COLO829 (cell line): ENCODE measurements around the gene SCN8A.

Experiments used
- DNase-seq: peaks from one replicate; pipeline ENCODE4 v3.0.0; 2012; ENCODE audit warnings: low spot score

Gene SCN8A

DNA sequence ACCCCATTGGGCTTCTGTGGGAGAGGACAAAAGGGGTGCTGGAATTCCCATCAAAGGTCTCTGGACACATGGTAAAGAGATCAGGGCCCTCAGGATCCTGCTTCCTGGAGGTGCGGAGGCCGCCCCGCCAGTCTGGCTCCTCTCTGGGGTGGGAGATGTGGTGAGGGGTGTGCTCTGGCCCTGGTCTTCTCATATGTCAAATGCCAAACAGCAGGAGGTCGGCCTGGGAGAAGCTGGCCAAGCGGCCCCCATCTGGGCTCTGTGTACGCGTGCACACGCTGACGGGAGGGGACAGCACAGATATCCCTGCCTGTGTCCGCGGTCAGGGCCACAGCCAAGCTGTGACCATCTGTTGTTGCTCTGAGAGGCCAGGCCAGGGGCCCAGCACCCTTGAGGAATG lies 243.4 kb downstream of the SCN8A start:
- no peak for DNase-seq

DNA sequence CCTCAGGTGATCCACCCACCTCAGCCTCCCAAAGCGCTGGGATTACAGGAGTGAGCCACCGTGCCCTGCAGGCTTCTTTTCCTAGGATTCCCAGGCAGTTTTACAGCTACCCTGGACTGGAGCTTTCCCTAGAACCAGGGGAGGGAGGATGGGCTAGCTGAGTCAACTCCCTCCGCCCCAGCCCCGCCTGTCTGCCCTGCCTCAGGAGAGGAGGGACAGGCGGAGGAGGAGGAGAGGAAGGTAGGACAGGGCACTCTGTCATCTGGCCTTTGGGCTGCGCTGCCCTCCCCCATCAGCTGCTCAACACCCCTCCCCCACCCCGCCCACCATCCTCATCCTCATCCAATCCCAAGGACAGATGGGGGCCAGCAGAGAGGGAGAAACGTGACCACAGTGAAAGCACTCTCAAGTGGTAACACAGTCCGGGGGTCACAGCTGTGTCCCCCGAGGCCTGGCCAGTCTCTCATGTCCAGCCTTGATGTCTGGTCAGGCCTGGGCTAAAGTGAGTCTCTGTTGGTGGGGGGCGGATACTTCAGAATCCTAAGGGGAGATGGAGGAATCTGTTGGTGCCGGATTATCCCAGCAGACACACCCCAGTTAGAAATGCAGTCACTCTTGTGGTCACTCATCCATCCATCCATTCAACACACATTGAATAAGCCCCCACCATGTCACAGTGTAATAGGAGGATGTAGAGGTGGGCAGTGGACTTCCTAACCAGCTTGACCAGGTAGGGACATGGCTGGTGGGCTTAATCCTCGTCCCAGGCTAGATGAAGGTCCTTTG lies 245.2 kb downstream of the SCN8A start:
- DNase-seq, result no peak

DNA sequence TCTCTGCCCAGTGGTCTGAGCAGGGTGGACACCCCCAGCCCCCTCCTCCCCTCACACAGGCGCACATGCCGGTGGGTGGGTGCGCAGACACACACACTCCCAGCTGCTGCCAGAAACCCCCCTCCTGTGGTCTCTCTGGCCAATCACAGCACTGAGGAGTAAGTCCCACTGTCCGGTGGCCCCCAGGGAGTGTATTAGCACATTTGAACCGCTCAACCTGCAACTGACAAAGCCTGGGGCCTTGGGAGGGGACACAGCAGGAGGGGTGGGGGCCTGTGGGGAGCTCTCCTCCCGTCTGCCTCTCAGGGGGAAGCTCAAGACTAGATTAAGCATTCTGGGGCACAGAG lies 245.8 kb downstream of the SCN8A start:
- DNase-seq, result no peak

DNA sequence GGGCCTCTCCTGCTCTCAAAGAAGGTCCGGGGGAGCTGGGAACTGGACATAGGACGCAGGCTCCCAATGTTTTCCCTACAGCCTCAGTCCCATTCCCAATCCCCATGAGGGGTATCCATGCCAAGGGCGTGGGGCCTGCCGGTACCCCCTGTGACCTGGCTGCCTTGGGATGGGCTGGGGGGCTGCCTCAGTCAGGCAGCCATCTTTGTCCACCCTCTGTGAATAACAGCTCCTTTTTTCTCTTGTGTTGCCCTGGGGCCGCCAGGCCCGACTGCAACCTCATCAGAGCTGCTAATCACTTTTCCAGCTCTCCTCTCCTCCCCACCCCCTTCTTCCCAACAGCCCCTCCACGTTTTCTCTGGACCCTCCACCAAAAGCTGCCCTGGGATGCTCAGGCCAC lies 246.3 kb downstream of the SCN8A start:
- DNase-seq, result no peak

DNA sequence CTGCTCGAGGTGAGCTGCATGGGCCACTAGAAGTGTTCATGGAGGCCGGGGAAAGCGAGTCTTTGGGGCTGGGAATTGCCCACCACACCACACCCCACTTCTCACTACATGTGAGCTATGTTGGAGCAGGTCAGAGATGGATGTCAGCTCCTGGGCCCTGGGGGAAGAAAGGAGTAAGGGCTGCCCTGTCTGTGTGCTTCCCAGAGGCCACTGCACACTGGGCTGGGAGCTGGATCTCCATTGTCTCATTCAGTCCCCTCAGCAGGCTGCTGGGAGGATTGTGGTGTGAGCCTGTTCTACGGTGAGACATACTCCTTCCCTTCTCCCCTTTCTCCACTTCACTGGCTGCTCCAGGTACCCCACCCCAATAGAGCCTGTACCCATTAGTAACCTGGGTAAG lies 247.0 kb downstream of the SCN8A start:
- no peak for DNase-seq

DNA sequence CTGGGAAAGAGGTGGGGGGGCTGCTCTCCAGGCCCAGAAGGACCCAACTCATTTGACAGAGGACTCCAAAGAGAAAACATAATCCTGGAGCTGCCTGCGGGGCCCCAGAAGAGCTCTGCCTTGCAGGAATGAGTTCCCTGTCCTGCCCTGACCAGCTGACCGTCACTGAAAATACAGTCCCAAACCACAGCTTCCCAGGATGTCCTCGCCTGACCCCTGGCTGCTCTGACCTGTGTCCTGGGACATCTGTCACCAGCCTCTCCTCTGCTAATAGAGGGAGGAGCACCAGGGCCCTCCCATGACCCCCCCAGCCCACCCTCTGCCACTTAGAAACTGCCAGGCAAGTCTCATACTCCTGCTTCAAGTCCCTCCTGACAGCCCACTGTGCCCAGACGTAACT lies 247.7 kb downstream of the SCN8A start:
- no peak for DNase-seq

DNA sequence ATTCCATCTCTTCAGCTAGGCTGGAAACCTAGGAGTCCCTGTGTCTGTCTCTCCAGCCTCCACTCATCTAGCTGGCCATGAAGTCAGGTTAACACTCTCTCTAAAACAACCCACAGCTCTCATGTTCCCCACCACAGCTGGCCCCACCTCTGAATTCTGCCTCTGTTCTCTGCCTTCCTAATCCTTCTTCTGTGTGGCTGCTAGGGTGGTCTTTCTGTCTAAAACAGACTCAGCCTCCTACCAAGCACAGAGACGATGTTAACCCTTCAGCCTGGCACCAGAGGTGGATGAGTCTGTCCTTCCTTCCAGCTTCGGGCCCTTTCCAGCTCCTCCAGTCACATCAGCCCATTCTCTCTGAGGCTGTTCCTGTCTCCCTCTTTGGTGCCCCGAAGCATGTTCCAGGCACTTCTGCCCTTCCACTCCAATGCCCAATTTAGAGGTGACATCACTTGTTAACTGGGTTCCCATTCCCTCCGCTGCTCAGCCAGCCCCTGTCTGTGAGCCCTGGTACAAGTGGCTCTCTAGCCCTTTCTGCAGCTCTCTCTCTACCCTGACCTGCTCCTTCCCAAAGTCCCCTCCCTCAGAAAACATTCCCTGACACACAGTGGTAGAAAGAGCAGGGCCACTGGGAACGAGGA lies 248.4 kb downstream of the SCN8A start:
- DNase-seq, result no peak

DNA sequence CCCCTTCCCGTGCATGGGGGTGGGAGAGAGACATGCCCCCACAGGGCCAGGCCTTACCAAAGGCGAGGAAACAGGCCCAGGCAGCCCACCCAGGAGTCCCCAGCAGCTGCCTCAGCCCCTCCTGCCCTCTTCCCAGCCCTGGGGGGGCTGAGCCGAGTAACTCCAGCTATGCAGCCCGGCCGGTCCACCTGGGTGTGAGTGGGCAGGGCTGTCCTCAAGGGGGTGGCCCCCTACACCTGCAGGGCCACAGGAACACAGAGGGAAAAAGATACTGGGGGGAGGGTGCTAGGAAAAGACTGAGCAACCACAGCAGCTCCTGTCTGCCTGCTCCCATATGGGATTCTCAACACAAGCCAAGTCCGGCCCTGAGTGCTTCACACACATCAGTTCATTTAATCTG lies 249.9 kb downstream of the SCN8A start:
- DNase-seq, result no peak

DNA sequence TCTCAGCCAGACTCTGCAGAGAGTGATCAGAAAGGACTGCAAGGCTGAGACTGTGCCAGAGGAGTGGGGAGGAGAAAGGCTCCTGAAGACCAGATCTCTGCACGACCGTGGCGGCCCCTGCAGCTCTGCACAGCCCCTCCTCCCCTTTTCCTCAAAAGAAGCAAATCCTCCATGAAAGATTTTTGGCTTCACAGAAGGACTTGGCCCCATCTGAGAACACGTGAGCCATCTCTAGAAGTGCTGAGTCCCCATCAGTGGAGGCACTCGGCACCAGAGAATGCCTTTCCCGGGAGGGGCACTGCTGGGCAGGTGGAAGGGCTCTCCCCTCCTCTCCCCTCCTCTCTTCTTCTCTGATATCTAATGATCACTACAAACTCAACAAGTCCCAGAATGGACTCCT lies 250.7 kb downstream of the SCN8A start:
- no peak for DNase-seq

DNA sequence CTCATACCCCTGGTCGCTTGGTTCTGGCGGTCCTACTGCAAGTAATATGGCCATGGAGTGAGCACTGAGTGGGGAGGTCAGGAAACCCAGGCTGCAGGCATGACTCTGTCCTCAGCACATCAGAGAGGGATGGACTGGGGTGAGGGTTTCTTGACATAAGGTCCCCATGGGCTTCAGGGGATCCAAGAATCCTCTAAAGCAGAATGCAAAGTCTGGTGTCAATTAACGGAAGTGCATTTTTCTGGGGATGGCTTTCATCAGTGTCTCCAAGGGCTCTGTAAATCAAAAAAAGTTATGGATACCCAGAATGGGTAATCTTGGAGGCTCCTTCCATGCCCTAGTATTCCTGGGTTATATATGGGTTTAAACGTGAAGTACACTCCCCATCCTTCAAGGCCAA lies 253.8 kb downstream of the SCN8A start:
- no peak for DNase-seq

DNA sequence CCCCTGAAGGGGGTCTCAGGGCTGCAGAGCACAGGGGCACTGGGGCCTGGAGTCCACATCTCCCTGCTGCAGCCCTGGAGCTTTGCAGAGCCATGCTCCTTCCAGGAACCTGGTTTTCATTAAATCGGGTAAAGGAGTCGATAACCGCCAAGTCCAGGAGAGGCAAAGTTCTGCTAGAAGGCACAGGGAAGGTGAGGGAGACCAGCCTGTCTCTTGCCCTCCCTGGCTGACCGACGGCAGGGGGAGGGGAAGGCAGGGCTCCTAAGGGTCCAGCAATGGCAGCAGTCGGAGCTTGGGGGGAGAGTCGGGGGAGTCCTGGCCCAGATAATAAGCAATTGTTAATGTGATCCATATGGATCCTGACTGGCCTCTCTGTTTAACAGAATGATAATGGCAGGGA lies 254.4 kb downstream of the SCN8A start:
- no peak for DNase-seq

DNA sequence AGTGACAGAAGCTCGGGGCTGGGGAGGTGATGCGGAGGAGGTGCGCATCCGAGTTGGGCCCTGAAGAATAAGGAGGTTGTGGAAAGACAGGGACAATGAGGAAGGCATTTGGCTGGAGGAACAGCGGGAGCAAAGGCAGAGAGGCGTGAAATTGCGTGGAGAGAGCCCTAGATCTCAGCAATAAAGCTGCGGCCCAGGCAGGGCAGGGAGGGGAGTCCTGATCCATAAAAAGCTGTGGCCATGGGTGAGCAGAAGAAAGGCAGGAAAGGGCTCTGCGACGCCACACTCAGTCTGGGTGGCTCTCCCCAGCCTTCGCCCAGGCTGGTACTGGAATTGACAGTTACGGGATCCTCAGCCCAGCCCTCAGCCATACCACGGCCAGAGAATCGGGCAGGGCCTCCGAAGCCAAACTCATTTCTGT lies 255.2 kb downstream of the SCN8A start:
- DNase-seq, result no peak

DNA sequence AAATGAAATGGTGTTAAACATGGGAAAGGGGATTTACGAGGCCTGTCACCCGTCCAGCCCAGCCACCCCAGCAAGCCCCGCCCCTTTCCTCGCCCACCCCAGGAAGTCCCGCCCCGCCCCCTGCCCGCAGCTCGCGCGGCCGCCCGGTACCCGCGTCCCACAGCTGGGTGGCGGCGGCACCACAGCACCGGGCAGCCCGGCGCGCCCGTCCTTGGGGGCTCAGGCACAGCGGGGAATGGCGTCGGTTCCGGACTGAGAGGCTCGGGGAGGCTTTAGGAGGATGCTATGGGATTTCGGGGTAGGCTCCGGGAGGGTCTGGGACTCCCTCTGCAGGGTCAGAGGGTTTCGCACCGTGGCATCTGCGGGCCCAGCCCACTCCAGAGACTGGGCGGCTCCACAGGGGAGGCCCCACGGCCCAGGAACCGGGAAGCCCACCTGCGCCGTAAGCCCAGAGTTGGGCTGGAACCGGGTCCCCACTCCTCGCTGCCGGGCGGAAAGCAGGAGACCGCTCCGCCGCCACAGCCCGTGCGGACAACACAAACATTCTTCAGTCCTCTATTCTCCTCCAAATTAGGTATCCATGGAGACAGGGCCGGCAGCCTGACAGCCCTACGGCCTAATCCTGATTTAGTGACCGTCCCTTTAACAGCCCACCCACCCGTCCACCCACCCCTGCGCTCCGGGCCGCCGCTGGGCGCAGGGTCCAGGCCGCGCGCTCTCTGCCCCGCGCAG lies 256.0 kb downstream of the SCN8A start:
- no peak for DNase-seq

DNA sequence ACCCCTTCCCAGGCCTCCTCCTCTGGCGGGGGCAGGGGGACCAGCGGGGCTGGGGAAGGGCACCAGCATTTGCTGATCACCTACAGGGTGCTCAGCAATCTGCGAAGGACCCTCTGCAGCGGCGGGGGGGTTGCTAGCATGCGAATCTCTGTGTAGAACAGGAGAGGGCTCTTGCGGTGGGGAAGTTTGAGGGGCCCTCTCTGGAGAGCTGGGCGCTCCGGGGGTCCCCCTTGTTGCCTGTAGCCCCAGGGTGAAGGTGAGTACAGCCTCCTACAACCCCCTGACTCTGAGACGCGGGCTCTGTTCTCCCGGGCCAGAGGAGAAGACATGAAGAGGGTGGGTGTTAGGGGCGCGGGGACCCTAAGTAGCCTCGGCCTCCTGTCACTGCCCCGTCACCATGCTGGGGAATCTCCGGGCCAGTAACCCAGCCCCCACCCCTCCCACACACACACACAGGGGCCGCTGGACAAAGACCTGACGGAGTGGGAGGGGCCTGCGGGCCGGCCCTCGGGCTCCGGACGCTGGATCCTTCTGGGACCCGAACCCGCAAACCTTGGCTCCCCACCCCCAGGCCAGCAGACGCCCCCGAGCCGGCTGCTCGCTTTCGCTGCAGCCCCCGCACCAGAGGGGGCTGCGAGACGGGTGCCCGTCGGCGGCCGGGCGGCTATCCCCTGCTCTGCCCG lies 256.8 kb downstream of the SCN8A start:
- DNase-seq, result no peak

DNA sequence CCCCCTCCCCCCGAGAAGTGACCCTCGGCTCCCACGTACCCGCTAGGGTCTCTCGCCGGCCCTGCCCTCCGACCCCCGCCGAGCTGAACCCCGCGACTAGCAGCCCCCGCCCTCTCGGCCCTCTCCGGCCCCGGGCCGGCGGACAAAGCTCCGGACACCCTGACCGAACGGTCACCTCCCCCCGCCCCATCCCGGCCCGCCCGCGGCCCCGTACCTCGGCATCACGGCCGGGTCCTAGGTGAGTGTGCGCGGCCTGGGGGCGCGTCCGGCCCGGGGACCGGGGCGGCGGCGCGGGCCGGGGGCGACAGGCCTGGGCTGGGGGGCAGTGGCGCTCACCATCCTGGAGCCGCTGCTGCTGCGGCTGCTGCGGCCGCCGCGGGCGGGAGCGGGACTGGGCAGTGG lies 257.3 kb downstream of the SCN8A start, which contains the start of gene FIGNL2:
Gene FIGNL2, minus strand, starts transcription at position 393 of the 402 bp plus-strand sequence. CDS start 26,305 bp downstream, outside the sequence.
- DNase-seq, result no peak

DNA sequence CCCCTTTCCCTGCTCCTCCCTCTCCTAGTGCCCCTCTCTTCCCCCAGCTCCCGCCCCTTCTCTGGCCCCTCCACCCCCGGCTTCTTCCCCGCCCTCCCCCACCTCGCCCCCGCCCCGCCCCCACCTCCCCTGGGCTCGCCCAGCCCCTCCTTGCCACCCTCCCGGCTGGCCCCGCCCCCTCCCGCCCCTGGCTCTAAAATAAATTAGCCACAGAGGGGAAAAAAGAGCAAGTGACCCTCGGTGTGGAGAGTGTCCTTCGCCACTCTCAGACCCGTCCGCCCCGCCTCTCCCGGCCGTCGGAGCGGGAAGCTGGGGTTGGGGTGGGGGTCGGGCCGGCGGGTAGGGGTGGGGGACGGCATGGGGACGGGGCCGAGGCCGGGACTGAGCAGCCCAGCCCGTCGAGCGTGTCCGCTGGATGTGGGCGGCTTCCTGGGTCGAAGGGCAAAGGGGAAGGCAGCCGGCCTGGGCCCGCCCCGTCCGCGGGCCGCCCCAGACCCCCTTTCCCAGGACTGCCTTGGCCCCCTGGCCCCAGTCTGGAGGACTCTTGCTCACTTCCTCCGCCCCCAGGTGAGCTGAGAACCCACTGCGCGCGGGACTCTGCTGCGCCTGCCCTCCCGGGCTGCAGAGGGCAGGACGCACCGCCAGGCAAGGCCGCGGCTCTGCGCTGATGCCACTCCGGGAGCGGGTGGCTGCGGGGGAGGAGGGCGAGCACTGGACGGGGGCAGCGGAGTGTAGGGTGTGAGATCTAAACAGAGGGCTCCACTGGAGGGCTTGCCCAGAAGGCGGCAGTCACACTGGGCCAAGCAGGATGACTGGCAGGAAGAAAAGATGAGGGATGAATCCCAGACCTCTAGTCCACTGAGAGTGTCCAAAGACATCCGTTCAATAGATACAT lies 258.1 kb downstream of the SCN8A start:
- no peak for DNase-seq

DNA sequence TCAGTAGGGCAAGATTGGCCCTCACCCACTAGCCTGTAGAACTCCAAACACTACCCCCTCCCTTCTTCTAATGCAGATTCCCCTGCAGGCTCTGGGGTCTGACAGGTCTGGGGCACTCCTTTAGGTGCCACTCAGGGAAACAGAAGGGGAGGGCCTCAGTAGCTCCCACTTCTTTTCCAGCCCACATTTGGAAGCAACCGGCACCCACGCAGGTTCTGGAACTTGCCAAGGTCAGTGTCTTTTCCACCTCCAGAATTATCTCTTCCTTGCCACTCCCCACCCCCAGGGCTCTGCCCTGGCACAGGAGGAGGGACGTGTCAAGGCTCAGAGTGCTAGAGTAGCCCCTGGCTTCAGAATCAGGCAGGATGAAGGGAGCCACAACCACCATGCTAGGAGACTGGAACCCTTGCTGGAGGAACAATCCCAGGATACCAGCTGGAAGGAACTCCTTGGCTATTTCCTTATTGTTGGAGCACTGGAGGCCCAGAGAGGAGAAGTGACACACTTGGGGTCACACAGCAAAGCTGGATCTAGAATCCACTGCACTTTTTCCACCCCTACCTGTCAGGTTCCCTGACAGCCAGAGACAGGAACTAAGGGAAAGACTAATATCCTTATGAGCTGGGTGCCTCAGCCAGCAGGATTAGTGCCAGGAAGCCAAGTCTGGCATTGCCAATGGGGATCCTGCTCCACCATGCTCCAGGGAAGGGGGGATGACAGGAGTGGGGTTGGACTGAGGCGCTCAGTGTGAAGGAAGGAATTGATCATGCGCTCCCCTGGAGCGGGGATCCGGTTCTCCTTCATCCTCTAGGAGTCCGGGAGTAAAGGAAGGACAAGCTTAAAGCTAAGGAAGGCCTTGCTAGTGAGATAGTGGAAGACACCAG lies 259.3 kb downstream of the SCN8A start:
- no peak for DNase-seq

DNA sequence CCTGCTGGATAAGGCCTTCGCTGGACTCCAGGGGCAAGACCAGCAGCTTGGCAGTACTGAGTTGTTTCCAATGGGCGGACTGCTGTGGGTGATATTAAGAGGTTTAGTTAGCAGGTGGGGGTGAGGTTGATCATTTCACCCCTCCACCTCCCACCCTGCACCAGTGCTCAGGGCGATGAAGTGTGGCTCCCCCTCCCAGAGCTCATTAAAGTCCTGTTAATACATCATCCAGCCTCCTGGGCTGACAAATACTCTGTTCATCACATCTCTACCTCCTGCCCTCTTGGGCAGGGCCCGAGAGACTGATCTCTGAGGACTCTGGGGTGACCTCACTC lies 259.9 kb downstream of the SCN8A start:
- DNase-seq, result no peak

DNA sequence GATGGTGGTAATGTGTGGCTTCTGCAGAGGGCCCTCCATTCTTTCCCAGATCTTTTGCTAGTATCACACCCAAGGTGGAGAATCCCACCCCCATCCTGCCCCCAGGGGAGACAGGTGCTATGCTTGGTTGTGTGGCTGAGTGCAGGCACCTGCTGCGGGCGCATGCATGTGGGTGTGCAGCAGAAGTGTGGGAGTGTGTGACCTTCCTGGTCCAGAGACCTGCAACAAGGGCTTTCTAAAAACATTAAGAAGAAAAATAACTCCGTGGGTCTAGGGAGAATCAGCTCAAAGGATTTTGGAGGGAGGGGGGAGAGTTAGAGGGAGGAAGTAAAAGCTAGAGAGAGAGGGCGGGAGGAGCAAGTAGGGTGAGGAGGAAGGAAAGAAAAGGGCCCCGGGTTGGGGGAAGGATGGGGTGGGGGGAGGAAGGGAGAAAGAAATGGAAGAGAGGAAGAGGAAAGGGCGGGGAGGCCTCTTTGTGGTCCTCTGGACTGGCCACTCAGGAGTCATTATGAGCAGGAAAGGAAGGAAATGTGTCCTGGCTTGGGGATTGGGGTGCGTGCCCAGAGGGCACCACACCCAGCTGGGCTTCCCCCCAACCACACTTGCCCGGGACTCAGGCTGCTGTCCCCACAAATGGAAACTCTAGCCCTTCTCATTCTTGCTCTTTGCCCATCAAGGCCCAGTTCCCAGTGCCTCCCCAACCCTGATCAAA lies 260.5 kb downstream of the SCN8A start:
- DNase-seq, result no peak
